Measurements from ENCODE around the gene KIAA0825.

The KIAA0825 gene

DNA sequence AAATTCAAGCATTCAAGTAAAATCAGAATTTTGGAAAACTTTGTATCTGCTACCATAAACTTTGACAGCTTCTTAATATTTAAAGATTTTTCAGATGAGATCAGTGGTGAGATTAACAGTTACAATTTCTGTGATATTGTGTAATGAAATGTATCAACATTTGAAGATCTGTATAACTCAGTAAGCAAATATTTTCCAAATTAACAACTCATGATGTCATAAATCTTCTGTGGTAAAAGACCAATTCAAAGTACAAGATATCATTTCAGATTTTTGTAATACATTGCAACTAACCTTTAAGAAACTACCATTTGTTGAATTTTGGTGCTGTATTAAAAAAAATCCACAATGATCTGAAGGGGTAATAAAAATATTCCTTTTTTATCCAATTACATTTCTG is 352.2 kb downstream of the KIAA0825 start:
- no peak for DNase-seq

DNA sequence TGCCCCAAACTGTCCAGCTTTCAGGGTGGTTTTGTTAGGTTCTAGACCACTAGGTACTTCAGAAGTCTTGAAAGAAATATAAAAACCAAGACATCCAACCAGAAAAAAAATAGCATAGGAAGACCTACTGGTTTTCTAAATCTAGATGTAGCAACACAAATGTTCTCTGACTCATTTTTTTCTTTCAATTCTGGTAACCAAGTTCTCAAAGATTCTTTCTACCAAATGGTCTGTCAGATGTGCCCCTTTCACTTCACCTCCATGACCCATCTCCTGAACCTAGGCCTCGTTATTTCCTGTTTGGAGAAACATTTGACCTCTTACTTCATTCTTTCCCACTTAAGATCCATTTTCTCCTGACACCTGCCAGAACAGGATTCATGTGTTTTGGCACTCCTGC is 355.3 kb downstream of the KIAA0825 start:
- intact Hi-C loops (cut with DNase I): no loop called here
- no peak for DNase-seq

More for the DNA sequence above, 352.2 kb downstream of the KIAA0825 start:
- intact Hi-C loops (cut with DNase I): no loop called here

DNA sequence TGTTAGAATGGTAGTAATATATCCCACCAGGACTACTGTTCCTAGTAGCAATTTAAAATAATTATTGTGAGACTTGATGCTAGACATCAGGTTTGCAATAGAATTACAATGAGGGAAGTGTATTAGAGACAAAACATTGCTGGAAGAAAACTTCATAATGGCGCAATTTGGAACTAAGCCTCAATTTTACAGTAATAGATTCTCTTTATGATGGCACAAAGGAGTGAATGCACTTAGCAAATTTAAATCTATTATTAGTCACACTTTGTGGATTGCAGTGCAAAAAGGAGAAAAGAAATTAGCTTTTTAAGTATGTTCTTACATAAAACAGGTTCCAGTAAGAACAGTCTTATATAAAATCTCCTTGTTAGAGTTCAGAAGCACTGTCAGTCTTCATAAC is 358.3 kb downstream of the KIAA0825 start:
- intact Hi-C loops (cut with DNase I): no loop called here

DNA sequence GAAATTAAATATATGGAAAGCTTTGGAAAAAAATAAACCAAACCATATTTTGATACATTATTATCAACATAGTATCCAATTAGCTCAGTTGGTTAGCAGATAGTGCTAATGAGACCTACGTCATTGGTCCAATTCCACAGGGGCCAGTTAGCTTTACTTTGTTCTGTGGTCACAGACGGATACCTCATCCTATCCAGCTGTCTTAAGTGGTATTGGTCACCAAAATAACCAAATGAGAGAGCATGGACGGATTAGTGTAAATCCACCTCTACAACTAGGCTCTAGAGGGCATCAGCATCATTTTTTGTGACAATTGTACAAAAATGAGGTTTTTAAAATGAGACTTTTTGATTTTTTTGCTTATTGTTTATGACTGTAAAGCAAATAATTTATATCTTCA is 364.2 kb downstream of the KIAA0825 start:
- intact Hi-C loops (cut with DNase I): no loop called here
- no peak for DNase-seq

More for the DNA sequence above, 358.3 kb downstream of the KIAA0825 start:
- DNase-seq: no peak

DNA sequence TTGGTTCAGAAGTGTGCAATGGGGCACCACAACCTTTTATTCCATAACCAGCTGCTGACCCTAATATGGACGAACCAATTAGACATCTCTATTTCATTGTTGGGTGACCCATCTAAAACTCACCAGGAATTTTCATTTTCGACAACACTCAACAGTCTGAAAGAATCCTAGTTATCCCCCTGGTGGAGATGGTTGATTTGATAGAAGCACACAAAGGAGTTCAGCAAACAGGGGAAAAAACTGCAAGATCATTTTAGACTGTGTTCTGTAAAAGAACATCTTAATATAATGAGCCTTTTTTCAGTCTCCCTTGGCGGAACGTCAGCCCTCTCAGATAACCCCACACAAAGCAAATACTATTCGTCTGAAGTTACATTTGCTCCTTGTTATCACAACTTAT is 367.4 kb downstream of the KIAA0825 start:
- no peak for DNase-seq
- intact Hi-C loops (cut with DNase I): no loop called here

- intact Hi-C loops (cut with DNase I): no loop called here
Measured at GRCh38 chr5:94249430-94249829, 369.0 kb downstream of the KIAA0825 start.

DNA sequence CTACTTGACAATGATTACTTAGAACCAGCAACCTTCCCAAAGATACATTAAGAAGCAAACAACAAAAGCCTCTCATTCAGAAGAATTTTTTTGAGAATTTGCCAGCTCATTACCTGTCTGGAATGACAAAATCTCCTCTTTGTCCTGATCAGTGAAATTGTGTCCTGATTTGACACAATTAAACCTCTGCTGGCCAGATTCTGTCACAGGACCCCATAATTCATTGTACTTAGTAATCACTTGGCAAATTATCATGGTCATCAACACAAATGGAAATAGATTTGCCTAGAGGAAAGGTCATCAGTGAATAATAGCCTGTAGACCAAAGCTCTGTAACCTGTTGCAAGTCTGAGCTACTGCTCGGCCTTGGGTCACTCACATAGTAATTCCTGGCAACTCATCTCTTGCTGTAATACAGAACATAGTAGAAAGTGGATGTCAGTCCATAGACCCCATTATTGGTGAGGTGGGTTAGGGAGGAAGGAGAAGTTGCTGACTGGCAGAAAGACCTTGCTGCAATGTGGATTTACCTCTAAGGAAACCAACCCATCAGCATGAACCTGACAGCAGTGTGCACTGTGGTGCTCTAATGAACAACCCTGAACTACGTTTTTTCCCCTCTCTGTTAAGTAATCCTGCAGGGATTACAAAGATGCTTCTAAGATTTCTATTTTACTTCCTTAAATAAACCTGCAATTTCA is 370.1 kb downstream of the KIAA0825 start:
- DNase-seq: no peak
- intact Hi-C loops (cut with DNase I): no loop called here

More at GRCh38 chr5:94249430-94249829, 369.0 kb downstream of the KIAA0825 start:
- no peak for DNase-seq

GRCh38 chr5:94245608-94246007 is 372.8 kb downstream of the KIAA0825 start:
- no peak for DNase-seq
- intact Hi-C loops (cut with DNase I): no loop called here

DNA sequence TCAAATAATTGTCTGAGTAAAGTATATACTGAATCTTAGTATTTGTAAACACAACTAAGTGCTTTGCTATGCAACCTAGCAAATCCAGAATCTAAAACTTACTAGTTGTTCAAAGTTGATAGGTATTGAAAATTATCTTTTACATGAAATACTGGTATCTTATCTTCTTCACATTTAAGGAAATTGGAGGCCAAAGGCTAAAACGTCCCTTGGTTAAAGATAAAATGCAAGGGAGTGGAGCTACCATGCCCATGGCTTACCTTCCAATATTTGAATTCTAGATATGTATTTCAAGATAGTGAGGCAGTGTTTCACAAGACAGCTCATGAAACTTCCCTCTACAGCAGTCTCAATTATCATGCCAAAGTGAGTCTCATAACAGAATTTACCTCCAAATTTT is 373.5 kb downstream of the KIAA0825 start:
- DNase-seq: no peak
- intact Hi-C loops (cut with DNase I): no loop called here

- intact Hi-C loops (cut with DNase I): no loop called here
- no peak for DNase-seq
Measured at GRCh38 chr5:94243612-94244011, 374.8 kb downstream of the KIAA0825 start.

DNA sequence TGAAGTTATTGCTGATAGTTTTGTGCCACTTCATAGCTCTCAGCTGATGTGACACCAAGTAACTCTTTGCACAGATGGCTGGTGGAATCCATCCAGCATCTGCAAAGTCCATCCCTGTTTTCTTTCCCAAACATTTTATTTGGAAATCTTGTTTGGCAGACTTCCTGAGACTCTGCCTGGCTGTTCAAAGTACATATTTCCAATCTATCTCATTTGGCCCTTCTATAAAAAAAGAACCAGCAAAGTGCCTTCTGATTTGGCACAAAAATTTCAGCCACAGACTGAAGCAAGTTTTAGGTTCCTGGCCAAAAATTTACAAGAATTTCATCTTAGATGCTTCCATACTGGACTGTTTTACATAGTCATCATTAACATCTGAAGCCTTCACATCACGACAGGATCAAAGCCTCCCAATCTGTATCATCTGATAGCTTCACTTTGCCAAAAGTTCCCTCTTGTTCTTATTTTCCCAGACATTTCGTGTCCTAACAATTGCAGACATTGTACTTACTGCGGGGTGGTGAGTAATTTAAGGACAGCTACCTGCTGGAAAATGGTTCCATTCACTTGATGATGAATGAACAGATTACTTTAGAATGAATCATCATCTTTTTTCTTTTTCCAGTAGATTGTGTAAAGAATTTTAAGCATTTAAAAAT is 377.3 kb downstream of the KIAA0825 start:
- intact Hi-C loops (cut with DNase I): no loop called here
- DNase-seq: no peak

- intact Hi-C loops (cut with DNase I): no loop called here
- DNase-seq: no peak
Measured at GRCh38 chr5:94240596-94240992, 377.8 kb downstream of the KIAA0825 start.

- no peak for DNase-seq
- intact Hi-C loops (cut with DNase I): no loop called here
Measured at GRCh38 chr5:94240134-94240533, 378.3 kb downstream of the KIAA0825 start.

DNA sequence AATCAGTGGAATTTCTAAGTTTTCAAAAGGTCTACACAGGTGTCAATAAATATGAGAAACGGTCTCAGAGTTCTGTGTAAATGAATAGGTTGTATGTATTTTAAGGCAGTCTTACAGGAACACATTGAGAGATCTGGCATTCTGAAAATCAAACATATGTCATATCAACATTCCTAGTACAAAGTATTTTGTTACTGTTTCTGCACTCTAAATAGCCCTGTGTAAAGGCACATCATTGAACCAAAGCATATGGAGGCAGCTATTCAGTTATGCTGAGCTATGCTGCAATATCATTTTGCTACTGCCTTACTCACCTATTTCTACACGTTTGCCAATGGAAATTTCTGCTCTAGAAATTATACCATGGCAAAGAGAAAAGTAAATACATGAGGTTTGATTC is 379.1 kb downstream of the KIAA0825 start:
- intact Hi-C loops (cut with DNase I): no loop called here
- DNase-seq: no peak

DNA sequence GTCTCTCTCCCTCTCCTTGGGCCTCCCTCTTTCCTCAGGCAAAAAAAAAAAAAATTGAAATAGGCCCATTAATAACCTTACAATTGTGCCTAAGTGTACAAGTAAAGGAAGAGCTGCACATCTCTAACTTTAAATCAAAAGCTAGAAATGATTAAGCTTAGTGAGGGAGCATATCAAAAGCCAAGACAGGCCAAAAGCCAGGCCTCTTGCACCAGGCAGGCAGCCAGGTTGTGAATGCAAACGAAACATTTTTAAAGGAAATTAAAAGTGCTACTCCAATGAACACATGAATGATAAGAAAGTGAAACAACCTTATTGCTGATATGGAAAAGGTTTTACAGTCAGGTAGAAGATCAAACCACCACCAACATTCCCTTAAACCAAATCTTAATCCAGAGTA is 383.4 kb downstream of the KIAA0825 start:
- DNase-seq: no peak
- intact Hi-C loops (cut with DNase I): no loop called here

DNA sequence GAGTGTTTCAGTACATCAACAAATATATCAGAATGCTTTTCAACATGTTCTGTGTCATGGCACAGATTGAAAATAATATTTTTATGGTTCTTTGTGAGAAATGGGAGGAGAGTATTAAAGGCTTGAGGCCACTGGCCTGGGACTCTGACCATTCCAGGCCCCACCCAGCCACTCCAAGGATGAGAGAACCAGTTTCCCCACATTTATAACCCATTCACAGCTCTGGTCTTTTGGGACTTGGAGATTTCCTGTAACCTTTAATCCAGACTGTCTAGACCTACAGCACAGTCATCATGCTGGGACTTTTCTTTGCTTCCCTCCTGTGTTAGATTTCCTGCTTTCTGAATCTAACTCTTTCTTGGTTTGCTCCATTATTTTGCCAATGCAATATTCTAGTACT is 389.6 kb downstream of the KIAA0825 start:
- intact Hi-C loops (cut with DNase I): no loop called here
- no peak for DNase-seq

GRCh38 chr5:94223235-94223634 is 395.2 kb downstream of the KIAA0825 start:
- DNase-seq: no peak

DNA sequence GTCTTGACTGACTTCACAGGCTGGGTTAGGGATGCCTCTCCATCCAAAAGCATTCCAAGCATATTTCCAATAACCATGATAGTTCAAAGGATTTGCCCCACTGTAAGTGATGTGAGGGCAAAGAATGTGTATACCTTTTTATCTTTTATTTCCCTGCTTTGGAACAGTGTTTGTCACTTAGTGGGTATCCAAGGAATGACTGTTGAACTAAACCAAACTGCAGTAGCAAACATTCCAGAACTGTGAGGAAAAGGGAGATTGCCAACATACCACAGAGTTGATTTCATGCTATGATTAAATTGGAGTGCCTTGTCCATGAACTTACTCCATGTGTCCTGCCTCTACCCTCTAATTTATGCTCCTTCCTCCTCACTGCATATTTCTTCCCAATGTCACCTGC is 400.0 kb downstream of the KIAA0825 start:
- intact Hi-C loops (cut with DNase I): no loop called here

More at GRCh38 chr5:94223235-94223634, 395.2 kb downstream of the KIAA0825 start:
- intact Hi-C loops (cut with DNase I): no loop called here

DNA sequence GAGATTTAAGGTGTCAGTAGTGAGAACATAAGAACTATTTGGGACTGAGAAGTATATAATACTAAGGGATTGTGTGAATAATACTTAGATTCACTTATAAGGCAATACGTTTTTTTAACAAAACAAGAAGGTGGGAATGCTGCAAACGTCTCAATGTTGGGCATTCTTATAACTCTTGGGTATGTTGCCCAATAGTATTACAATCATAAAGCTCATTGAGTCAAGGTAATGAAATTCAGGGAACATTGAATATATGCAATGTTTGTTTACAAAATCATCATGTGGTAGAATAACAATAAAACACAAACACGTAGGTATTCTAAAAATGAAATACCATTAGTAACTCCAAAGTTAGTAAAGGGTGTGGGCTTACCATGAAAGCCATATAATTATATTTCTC is 400.7 kb downstream of the KIAA0825 start:
- intact Hi-C loops (cut with DNase I): no loop called here
- DNase-seq: no peak

More for the DNA sequence above, 400.0 kb downstream of the KIAA0825 start:
- no peak for DNase-seq

DNA sequence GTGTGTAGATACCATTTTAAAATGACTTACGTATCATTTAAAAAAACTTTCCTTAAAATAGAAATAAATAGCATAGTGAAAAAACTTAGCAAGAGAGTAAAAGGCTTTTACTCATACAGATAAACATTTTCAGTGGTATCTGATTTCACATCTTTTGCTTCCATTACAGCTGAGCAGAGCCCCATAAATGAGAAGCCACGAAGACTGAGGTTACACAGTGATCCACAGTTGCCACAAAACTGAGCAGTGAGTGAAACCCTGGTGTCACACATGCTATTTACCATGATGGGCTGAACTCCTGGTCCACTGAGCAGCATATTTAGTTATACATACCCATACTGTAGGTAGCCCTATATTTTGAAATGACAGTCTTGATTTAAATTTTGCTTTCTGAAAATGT is 401.2 kb downstream of the KIAA0825 start:
- intact Hi-C loops (cut with DNase I): no loop called here
- no peak for DNase-seq

GRCh38 chr5:94212476-94212875 is 405.9 kb downstream of the KIAA0825 start:
- DNase-seq: no peak
- intact Hi-C loops (cut with DNase I): no loop called here

GRCh38 chr5:94209774-94210355 is 408.5 kb downstream of the KIAA0825 start:
- intact Hi-C loops (cut with DNase I): no loop called here

More at GRCh38 chr5:94209774-94210355, 408.5 kb downstream of the KIAA0825 start:
- DNase-seq: no peak

Data from posterior cingulate gyrus (tissue), 11 donors.